ENCODE data around the gene PGRMC2.
"Not testable (repeated sequence)": the region's sequence is repeated elsewhere in the genome, so short reads cannot be mapped to it uniquely, and the experiment has no call there.

Gene PGRMC2

DNA sequence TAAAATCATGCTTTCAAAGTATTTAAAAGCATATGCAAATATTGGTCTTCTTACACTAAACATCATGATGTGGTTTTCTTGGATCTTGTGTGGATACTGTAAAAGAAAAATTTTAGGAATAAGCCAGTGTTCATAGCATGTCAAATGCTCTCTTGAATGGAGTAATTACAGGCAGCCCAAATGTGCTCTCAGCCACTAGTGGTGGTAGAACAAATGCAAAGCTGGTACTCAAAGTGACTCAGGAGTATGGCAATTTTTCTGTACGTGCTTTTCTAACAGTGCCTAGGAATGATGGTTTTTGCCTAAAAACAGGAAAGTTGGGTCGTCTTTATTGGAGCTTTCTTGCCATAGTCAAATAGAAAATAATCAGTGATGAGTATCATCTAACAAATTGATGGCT, 19.9 kb downstream of the PGRMC2 start:
- no peak for DNase-seq (ENCODE audit: low read depth)

DNA sequence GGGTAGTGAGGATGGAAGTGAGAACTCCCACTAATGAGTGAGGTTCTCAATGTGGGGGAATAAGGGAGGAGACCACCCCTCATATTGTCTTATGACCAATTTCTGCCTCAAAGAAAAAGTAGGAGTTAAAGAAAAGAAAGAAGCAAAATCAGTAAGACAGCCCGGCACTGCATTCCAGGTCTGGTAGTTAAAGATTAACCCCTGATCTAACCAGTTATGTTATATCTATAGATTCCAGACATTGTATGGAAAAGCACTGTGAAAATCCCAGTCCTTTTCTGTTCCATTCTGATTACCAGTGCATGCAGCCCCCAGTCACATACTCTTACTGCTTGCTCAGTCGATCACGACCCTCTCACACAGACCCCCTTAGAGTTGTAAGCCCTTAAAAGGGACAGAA, 20.4 kb downstream of the PGRMC2 start:
- not testable (repeated sequence) for DNase-seq (ENCODE audit: low read depth)

DNA sequence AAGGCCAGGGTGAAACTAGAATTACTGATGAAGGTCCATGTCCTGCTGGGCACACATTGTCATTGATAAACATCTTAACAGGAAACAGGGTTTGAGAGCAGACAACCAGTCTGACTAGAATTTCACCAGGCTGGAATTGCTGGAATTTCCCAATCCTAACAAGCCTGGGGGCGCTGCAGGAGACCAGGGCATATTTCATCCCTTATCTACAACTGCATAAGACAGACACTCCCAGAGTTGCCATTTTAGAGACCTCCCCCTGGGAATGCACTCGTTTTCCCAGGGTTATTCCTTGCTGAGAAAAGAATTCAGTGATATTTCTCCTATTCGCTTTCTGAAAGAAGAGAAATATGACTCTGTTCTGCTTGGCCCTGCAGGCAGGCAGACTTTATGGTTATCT, 22.1 kb downstream of the PGRMC2 start:
- not testable (repeated sequence) for DNase-seq (ENCODE audit: low read depth)

DNA sequence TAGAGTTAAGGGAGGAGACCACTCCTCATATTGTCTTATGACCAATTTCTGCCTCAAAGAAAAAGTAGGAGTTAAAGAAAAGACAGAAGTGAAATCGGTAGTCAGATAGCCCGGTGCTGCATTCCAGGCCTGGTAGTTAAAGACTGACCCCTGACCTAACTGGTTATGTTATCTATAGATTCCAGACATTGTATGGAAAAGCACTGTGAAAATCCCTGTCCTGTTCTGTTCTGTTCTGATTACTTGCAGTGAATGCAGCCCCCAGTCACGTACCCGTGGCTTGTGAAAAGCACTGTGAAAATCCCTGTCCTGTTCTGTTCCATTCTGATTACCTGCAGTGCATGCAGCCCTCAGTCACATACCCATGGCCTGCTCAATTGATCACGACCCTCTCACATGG, 27.7 kb downstream of the PGRMC2 start:
- not testable (repeated sequence) for DNase-seq (ENCODE audit: low read depth)

DNA sequence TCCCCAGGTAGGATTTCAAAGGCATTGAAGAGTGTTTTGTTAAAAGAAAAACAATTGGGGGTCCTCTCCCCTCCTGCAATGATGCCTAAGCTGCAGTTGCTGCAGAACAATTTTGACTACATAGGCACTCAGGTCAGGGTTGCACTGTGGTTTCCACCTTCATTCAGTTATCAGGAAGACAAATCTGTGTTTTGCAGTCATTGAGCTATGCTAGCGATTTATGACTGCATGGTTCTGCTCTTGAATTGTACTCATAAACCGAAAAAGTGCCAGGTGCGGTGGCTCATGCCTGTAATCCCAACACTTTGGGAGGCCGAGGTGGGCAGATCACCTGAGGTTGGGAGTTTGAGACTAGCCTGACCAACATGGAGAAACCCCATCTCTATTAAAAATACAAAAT, 29.4 kb downstream of the PGRMC2 start:
- not testable (repeated sequence) for DNase-seq (ENCODE audit: low read depth)

DNA sequence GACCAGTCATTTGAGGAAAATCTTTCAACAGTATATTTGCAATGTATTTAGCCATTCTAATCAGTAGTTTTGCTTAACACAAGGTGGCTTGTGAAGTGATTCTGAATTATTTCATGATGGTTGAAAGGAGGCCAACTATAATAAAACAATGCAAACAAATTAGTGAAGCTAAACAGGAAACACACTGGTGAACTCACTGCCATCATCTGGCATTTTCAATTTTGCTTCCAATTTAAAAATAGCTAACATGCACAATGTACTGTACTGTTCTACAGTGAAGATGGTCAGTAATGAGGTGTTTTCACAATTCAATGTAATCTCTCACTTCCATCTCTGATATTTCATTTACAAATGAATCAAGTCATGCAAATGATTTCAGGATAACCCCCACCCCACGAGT, 31.1 kb downstream of the PGRMC2 start:
- no peak for DNase-seq (ENCODE audit: low read depth)

DNA sequence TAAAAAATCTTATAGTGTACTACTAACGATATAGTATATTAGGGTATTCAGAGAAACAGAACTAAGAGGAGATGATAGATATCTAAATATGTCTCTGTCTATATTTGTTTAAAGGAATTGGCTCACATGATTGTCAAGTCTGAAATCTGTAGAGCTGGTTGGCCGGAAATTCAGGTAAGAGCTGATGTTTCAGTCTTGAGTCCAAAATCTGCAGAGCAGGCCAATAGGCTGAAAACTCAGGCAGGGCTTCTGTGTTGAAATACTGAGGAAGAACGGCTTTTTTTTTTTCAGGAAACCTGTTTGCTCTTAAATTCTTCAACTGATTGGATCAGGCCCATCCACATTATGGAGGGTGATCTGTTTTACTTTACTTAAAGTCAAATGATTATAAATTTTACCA, 31.7 kb downstream of the PGRMC2 start:
- DNase-seq (ENCODE audit: low read depth) = no peak

DNA sequence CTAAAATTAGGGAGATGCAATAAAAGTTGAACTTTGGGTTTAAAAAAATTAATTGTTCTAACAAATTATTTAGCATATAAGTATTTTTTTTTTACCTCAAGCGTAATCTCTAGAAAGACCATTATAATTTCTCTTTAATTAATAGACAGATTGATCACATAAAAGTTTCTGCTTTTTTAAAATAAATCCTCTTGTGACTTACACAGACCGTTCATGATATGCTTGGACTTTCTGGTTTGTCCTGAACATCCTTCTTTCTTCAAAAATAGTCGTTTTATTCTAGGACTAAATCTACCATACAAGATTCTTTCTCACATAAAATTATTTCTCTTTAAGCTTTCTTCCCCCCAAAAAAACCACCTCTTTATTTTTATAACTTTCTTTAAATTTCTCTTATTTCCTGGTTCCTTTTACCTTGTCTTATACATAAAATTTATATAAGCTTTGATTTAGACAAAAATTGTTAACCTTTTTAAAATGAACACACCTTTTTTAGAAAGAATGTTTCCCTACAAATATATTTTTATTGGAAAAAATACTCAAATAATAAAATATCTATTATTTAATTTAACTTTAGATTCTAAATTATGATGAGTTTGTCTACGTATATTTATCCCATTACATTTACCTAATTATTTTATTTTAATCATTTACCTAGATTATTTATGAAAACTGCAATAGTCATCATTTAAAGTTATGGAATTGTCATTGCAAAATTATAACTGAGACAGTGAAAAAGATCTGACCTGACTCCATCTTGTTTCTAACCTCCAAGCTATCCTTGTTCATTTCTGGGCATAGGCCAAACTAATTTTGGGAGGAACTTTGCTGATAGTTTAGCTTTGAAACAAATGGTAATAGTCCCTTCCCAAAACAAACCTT, 37.6 kb downstream of the PGRMC2 start:
- peak; percentile 18 for DNase-seq (ENCODE audit: low read depth)

DNA sequence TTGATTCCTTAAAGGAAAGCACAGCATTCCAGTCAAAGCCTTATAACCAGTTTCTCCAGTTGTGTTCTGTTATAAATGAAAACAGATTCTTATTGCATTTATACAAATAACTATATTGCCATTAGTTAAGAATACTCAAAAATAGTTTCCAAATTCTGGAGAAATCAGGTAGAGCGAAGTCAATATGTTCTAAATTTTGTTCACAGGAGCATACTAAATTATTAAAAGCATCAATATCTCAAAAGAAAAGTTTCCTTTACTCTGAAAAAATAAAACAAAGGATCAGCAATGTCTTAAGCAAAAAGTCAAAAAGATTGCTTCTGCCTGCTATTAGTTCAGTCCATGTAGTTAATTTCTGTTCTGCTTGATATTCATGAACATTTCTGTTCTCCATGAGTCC, 39.7 kb downstream of the PGRMC2 start:
- DNase-seq (ENCODE audit: low read depth) = no peak

DNA sequence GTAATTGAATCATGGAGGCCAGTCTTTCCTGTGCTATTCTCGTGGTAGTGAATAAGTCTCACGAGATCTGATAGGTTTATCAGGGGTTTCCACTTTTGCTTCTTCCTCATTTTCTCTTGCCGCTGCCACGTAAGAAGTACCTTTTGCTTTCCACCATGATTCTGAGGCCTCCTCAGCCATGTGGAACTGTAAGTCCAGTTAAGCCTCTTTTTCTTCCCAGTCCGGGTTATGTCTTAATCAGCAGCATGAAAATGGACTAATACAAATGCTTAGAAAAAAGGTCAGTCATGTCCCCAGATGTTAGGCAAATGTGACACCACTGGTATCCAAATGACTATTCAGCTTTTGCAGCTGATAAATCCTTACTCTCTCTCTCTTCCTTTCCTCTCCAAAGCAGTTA, 42.2 kb downstream of the PGRMC2 start:
- DNase-seq (ENCODE audit: low read depth) = not testable (repeated sequence)

DNA sequence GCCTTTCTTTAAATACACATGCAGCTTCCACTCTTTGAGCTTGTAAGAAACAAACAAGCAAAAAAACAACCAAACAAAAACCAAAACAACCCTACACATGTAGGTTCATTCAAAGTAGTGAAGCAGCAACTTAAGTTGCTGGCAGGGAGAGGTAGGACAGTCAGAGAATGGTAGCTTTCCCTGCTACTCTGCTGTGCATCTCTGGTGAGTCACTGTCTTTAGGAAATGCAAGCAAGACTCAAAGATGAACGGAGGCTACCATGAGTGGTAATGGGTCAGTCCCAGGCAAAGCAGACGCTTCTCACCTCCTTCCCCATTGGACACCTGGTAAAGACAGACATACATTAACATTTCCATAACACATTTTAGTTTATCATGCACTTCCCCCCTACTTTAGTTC, 43.2 kb downstream of the PGRMC2 start:
- no peak for DNase-seq (ENCODE audit: low read depth)

DNA sequence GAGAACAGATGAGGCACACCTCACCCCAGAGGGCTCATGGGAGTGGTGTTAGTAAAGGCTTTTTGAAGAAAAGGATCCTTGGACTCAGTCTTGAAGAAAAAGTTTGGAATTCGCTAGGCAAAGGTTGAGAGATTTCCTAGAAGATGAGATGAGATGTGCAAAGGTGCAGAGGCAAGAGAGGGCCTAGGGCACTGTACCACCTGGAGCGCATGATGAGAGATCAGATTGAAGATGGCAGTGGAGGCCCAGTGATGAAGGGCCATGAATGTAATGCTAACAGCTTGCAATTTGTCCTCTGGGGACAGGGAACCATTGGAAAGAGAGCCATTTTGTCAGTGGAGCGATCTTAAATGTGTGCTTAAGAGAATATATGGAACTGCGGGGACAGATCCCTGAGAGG, 45.0 kb downstream of the PGRMC2 start:
- DNase-seq (ENCODE audit: low read depth) = no peak

DNA sequence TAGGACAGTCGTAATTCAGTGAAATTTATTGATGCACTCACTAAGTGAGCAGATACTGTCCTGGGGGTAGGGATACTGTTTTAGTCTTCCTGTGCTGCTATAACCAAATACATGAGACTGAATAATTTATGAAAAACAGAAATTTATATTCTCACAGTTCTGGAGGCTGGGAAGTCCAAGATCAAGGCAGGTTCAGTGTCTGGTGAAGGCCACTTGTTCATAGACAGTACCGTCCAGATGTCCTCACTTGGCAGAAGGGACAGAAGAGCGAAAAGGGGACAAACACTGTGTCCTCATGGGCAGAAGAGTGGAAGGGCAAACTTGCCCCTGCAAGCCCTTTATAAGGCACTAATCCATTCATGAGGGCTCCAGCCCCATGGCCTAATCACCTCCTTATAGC, 45.6 kb downstream of the PGRMC2 start:
- no peak for DNase-seq (ENCODE audit: low read depth)

DNA sequence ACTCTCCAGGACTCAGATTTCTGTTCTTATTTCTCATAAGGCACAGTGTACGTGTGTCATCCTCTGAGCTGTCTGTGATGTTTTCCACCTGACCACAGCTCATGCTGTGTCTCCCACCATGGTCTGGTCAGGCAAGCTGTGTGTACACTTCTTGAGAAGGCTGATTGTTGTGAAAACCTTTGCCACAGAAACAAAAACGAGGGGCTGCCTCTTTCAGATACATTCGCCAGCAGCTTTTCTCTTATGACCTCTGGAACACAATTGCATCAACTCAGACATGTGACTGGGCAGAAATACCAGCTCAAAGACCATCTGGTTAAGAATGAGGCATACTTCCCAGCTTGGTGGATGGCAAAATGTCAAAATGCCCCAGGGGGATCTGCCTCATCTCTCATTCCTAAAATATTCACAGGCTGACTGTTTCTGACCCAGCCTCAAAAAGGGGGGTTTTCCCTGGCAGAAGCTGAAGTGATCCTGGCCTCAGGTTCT, 46.1 kb downstream of the PGRMC2 start:
- no peak for DNase-seq (ENCODE audit: low read depth)

DNA sequence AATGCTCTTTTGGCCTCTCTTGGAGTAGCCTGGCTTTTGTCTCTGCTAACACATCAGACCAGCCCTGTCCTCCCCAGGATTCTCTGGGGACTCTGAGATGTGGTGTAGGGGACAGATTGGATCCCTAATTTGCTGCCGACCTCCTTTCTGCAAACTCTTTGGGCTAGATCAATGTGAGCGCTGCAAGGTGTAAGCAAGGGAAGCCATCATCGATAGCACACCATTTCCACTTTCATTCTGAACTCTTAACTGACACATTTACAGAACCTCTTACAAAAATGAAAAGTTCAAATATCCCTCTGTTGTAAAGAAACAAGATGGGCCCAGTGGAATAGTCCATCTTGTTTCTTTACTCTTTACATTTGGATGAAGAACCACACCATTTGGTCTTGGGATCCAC, 46.6 kb downstream of the PGRMC2 start:
- DNase-seq (ENCODE audit: low read depth) = no peak

DNA sequence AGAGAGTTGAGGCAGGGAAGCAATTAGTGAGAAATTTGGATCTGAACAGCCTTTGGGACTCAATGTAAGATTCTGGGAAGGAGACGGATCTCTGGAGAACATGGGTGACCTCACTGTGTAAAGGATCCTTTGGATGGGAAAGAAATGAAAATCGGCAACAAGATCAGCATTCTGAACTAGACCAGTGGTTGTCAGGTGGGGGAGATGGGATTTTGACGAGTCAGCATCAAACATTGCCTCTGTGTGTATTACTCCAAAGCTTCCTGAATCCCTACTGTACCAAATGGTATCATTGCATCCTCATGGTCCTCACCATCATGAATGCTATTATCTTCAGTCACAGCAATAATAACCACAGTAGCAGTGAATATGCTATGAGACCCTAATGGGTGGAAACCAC, 52.8 kb downstream of the PGRMC2 start:
- DNase-seq (ENCODE audit: low read depth) = no peak

DNA sequence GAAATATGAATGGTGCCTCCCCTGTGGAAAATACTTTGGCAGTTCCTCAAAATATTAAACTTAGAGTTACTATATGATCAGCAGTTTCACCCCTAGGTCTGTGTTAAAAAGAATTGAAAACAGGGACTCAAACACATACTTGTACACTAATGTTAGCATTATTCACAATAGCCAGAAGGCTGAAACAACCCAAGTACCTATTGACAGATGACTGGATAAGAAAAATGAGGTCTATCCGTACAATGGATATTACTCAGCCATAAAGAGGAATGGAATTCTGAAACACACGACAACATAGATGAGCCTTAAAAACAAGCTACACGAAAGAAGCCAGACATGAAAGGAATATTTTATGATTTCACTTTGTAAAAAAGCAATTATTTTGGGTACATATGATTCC, 54.9 kb downstream of the PGRMC2 start:
- DNase-seq (ENCODE audit: low read depth) = no peak

DNA sequence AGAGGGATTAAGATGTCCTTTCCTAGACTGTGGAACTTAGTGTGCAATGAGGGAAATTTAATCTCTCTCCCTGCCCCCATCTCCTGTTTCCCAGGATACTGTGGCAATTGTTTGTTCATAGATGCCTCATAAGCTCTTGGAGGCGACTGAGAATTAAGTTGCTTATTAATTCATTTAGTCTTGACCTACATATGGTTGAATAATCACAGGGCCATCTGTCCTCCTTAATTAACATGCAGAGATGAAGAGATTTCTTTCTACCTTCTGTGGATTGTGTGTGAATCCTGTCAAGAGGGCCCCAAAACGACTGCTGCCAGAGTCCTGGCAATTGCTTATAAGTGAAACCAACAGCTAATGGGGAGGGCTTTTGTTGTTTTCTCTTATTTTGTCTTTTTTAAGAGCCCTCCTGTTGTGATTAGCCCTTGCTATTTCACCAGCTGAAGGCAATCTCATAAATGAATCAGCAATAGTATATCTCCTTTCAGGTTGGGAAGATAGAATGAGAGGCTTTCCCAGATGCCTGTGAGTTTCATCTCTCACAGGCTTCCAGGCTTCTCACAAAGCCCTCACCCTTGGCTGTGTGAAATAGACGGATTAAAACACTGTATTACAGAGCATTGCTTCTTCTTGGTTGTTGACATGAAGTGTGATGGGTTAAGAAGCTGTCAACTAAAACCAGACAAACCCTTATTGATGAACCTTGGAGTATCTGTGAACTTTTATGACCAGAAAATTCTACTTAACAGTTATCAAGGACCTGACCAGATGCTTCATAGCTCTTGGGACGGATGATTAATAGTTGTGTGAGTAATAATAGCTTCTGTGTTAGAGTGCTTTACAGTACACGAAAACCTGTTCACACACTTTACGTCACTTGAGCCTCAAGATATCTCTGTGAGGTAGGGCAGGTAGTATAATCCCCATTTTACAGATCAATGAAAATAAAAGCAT, 58.5 kb downstream of the PGRMC2 start:
- DNase-seq (ENCODE audit: low read depth) = no peak

DNA sequence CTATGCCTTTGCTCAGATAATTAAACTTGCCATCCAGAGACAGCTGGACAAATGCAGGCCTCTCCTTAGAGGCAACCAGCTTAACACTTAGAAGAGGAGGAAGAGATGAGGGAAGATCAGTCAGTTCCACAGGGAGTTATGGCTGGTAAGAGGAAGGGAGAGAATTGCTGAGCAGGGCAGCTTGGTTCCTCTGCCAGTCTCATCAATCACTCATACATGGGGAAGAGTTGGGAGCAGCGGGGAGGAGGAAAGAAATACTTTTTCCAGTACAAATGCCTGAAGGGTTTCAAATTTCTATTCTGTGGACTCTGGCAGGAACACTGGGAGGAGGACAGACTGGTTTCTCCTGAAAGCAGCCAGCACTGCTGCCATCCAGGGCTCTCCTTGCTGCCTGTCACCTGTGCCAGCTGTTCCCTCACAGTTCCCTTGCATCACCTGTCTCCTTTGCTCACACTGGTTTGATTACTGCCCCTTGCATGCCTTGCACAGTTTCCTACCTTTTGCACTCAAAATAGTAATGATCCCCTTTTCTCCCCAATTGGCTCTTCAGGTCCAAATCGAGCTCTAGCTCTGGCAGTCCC, 59.5 kb downstream of the PGRMC2 start:
- no peak for DNase-seq (ENCODE audit: low read depth)

DNA sequence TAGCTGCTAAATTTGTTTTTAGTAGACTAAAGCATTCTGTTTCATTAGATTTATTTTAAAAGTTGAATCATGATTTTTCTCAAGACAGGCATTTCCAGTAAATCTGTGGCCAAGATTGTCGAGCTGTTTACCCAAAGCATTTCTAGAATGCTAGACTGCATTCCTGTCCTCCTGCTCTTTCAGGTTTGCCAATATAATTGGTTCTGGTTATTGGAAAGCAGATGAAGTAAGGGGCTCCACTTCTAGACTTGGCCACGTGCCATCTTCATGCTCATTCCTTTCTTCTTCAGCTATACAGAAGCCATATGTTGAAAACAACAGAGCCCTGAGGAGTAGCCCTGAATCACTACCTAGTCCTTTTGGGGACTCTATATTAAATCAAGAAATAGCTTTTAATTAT, 62.5 kb downstream of the PGRMC2 start:
- DNase-seq (ENCODE audit: low read depth) = no peak

DNA sequence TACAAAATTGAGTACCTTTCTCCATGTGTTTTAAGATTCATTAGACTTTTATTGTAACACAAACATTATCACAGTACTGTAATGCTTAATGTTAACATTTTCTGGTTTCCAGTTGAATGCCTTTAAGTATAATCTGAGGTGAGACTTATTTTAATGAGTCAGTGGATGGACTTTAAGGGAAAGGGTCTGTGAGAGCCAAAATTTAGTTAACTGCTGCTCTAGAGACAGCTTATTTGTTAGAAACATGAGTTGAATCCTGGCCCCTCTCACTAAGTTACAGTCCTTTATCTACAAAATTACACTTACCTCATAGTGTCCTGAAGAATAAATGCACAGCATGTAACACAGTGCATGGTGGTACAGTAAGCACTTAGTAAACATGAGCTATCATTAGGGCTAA, 66.0 kb downstream of the PGRMC2 start:
- DNase-seq (ENCODE audit: low read depth) = no peak
